HG03565 (cell line): ENCODE data around the gene APBB1.
"Not testable (repeated sequence)": the region's sequence is repeated elsewhere in the genome, so short reads cannot be mapped to it uniquely, and the experiment has no call there.

ENCODE experiments used
- ATAC-seq: cut with Tn5 transposase; IDR thresholded peaks from one replicate; pipeline ENCODE4 v1.9.1; 2021; ENCODE audit warnings: mild to moderate bottlenecking, moderate library complexity; ENCODE audit not compliant: unreplicated experiment

The APBB1 gene

DNA sequence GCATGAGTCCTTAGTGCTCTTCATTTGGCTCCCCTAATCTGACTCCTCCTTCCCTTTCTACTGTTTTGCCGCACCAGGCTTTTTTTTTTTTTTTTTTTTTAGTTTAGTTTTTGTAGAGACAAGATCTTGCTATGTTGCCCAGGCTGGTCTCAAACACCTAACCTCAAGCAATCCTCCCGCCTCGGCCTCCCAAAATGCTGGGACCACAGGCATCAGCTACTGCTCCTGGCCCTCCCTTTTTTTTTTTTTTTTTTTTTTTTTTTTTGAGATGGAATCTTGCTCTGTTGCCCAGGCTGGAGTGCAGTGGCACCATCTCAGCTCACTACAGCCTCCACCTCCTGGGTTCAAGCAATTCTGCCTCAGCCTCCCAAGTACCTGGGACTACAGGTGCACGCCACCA is 26.6 kb downstream of the APBB1 start:
- not testable (repeated sequence) for ATAC-seq

DNA sequence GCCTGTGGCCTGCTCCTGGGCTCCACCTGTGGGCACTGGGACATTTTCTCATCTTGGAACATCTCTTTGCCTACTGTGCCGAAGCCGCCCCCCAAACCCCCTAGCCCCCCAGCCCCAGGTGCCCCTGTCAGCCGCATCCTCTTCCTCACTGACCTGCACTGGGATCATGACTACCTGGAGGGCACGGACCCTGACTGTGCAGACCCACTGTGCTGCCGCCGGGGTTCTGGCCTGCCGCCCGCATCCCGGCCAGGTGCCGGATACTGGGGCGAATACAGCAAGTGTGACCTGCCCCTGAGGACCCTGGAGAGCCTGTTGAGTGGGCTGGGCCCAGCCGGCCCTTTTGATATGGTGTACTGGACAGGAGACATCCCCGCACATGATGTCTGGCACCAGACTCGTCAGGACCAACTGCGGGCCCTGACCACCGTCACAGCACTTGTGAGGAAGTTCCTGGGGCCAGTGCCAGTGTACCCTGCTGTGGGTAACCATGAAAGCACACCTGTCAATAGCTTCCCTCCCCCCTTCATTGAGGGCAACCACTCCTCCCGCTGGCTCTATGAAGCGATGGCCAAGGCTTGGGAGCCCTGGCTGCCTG is 27.3 kb downstream of the APBB1 start:
- no peak for ATAC-seq

DNA sequence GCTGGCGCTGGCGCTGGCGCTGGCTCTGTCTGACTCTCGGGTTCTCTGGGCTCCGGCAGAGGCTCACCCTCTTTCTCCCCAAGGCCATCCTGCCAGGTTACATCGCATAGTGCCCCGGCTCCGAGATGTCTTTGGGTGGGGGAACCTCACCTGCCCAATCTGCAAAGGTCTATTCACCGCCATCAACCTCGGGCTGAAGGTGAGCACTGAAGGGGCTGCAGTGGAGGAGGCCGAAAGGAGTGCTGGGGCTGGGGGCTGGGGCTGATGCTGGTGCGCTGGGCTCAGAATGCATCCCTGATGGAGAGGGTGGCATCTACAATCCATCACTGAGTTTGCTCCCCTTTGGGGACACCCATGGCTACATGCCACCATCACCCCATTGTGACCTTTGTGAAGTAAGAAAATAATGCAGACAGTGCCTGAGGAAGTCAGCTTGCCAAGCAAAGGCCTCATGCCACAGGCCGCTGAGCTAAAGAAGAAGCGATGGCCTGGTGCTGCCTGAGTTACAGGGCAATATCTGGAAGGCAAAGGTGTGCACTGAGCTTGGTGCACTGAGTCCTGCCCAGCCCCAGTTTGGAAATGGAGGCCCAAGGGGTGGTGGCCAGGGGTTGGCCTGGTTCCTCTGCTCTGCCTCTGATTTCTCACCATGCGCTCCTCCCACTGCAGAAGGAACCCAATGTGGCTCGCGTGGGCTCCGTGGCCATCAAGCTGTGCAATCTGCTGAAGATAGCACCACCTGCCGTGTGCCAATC is 28.0 kb downstream of the APBB1 start:
- ATAC-seq, result no peak

DNA sequence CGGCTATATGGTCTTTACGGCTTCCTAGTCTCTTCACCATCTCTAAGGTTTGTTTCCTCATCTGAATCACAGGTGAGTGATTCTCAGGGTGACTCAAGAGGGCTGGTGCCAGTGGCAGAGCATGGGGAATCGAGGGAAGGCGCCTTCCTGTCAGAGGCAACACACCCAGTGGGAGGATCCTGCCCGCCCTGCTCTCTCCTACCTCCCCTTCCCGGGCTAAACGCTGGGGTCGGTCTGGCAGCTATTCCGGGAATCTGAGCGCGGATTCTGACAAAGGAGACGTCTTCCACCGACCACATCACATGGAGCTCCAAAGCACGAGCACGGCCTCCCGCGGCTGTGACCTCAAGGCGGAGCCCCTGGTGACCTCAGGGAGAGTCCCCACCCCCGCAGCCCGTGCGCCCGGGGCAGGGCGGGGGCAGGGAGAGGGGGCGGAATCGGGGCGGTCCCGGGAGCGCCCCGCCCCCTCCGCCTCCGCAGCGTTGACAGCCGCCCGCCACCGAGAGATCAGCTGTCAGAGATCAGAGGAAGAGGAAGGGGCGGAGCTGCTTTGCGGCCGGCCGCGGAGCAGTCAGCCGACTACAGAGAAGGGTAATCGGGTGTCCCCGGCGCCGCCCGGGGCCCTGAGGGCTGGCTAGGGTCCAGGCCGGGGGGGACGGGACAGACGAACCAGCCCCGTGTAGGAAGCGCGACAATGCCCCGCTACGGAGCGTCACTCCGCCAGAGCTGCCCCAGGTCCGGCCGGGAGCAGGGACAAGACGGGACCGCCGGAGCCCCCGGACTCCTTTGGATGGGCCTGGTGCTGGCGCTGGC is 28.8 kb downstream of the APBB1 start, which contains the start of gene SMPD1:
TSS of gene SMPD1 (plus strand) at position 570 of the 813 bp plus-strand sequence. CDS start at position 695, 125 bp downstream.
- peak; percentile 96 for ATAC-seq

DNA sequence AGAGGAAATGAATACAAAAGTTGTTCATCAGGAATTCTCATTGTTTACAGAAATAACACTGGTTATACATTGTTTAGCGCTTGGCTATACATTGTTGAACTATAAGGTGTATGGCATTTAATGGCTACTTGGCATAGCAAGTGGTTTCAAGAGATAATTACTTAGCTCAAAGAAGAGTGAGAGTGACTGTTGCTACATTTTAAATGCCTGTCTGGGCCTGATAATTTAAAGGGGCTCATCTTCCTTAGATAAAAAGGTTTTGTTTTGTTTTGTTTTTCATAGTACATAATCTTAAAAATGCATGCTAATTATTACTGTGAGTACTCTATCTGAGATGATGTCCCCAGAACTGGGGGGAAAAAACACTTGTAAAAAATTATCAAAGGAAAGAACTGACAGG is 30.1 kb downstream of the APBB1 start:
- no peak for ATAC-seq

DNA sequence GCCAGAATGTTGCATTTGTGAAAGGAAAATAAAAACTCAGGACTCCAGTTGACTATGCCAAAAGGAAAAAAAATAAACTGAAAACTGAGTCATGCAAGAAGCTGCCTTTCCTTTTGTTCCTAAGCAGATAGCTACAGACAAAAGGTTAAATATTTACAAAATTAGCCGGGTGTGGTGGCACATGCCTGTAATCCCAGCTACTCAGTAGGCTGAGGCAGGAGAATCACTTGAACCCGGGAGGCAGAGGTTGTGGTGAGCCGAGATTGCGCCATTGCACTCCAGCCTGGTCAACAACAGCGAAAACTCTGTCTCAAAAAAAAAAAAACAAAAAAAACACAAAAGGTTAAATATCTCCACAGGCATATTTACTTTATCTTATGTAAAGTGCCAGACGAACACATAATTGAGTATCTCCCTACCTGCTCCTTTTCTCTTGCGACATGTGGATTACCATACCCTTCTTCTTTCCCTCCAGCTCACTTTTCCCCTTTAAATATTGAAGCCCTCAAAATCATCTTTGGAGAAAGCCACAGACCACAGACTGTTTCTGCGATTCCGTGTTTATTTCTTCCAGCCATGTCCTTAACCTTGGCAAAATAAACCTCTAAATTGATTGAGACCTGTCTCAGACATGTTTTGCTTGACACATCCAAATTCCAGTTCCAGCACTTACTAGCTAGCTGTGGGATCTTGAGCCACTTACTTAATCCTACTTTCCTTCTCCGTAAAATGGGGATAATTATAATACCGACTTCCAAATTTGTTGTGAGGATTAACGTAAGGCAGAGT is 30.9 kb downstream of the APBB1 start:
- ATAC-seq, result no peak

DNA sequence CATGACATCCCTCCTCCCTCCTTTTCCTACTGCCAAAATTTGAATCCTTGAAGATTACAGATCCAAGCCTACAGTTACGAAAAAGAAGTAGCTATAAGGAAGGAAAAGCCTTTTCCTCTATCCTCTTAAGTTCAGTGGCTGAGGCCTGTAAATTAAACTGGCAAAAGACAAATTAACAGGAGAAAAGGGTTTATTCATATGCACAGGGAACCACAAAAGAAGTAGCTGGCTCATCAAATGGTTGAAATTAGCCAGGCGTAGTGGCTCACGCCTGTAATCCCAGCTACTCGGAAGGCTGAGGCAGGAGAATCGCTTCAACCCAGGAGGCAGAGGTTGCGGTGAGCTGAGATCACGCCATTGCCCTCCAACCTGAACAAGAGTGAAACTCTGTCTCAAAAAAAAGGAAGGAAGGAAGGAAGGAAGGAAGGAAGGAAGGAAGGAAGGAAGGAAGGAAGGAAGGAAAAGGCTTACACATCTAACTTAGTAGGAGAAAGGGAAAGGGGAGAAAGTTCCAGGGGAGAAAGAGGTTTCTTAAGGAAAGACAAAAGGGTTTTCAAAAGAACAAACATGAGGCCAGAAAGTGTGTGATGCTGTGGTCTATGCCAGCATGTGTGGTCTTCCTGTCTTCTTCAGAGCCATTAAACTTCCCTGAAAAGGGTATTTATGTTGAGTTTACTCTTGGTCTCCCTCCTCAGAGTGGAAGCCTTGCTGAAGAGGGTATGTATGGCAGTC is 33.7 kb downstream of the APBB1 start:
- no peak for ATAC-seq

DNA sequence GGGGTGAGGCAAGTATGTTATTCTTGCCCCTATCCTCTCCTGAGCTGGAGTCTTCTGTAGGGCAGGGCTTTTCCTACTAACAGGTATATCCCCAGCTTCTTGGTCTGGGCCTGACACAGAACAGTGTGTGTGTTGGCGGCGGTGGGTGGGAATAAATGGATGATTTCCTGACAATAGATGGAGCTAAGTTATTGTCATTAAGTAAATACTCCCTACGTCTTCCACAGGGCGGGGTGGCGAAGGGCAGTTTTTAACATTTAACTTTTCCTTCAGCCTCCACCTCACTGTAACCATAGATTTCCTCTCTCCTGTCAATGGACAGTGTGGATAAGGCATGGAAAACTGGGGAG is 40.3 kb downstream of the APBB1 start:
- ATAC-seq, result no peak

DNA sequence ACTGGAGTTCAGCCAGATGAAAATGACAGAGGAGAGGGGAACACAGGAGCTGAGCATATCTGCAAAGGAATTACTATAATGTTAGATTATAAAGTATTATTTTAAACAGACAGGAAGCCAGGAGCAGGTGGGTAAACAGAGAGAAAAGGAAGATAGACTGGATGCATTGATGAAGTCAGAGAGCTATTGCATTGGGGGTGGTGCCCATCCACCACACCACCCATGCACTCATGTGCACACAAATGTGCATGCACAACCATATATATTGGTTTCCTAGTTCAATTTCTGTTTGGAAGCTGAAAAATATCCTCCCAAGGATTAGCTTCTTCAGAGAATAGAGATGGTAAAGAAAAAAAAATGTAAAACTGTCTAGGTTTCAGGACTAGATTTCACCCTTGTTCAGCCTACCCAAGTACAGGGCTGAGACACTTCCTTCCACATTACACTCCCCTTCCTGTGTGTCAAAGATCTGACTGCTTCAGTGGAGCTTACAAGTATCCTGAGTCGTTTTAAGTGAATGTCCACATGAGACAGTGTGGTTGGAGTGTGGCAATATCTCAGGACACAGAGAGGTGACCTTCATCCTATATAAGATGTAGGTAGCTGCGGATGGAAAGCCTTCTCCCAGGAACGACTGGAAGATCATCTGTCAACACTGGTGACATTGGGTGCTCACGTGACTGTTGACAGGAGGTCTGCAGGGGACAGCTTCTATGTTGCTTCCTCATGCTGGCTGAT is 40.8 kb downstream of the APBB1 start:
- ATAC-seq, result no peak

DNA sequence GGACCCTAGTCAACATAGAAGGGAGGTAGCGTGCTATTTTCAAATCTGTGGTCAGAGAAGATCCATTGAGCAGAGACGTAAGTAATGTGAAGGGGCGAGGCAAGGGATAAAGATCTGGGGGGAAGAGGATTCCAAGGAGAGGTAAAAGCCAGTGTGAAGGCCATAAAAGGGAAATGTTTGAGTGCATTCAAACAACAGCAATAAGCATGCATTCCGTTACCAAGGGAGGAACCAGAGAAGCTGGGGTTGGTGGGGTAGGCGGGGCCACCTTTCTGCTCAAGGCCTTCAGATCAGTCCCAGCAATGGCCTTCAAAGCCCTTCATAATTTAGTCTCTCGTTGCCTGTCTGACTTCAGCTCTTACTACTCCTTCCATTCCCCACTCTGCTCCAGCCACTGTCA is 47.1 kb downstream of the APBB1 start:
- ATAC-seq, result no peak

DNA sequence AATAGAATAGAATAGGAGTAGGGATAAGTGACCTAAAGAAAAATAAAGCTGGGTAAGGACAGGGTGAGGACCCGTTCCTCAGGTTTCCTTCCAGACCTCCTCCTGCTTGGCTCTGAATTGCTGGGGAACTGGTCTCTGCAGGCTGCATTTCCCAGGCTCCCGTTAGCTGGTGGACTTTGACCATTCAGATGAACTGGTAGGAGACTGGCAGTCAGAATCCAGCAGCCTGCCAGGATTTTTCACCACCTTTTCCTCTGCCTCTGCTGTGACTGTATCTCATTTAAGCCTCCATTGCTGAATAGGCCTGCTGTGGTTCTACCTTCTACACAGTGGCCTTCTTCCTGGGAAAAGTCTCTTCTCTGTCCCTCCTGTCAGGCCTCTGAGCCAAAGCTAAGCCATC is 53.2 kb downstream of the APBB1 start:
- ATAC-seq, result no peak

DNA sequence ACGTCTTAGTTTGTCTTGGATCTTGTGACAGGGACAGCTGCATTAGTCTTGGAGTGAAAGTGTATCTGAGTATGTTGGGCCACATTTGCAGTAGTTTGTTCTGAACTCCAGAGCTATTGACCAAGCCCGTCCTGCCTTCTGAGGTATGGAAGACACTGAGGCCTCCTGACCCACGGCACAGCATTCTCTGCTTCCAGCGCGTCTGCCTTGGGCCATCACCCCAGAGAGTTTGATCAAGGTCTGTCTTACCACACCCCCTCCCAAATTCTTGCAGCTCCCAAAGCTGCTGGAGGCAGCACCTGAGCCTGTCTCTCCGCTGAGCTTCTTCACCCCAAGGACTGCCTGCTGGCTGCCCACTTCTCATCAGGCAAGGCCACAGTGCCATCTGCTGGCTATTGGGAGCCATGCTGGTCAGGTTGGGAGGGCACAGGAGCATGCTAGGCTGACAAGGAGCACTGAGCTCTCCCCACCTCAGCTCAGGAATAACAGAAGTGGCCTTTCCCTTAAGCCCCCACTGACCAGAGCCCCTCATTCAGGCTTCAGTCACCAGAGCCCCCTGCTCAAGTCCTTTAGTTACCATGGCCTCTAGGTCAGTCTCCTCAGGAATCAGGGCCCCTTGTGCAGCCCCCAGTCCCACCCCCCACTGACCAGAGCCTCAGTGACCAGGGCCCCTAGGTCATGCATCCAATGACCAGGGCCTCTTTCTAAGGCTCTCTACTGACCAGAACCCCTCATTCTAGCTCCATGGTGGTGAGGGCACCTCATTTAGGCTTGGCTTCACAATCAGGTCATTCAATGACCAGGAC is 55.8 kb downstream of the APBB1 start:
- ATAC-seq, result peak; percentile 94

DNA sequence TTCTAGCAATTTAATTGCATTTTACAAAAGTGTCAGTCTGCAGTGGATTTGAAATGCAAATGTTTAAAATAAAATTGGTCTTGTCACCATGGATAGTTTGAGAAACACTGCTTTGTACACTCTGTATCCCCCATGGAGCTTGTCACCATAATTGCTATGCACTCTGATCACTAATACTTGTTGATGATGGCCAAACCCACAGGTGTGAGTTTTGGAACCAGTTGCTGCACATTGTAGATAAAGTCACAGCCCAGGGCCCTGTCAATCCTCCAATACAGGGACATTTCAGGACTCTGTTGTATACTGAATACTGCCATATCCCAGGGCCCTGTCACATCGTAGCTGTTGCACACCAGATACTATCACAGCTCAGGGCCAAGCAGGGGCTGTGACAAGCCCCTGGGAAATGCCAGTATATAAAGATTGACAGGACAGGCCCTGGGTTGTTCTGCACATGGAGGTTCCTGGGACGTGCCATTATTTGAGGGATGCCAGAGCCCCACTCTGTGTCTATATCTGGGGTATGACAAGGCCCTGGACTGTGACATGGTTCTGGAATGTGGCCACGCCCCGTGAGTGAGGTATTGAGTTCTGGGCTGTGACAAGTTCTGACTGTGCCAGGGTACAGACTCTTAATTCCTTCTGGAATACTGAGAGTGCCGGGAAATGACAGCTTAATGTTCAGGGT is 56.6 kb downstream of the APBB1 start:
- no peak for ATAC-seq

DNA sequence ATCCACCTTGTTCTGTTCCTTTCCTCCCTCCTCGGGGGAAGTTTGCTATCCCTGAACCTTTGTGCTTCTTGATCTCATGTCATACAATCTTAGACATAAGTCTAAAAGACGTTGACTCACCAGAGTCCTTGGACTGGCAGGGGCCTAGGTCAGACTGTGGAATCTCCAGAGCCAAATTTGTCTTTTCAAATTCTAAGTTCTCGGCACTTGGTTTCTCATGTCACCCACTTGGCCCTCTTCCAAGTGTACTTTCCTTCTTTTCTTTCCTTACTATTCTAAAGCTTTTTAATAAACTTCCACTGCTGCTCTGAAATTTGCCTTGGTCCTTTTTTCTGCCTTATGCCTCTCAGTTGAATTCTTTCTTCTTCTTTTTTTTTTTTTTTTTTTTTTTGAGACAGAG is 58.7 kb downstream of the APBB1 start:
- ATAC-seq, result no peak

DNA sequence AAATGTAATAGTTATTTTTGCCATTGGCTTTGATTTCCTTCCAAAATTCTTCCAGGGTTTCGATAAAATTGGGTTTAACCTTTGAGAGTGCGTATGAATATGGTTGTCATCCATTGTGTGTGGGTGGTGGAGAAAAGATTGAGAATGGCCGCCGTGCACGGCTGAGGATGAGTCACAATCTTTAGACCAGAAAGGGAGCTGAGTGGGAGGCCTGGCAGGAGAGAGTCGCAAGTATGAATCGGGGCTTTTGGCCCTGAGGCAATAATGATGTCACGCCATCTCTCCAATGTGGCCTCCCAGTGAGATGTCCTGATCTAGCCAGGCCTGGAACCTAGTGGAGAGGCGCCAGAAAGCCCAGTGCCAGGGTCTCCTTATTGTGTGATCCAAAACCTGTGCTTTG is 61.7 kb downstream of the APBB1 start:
- no peak for ATAC-seq

DNA sequence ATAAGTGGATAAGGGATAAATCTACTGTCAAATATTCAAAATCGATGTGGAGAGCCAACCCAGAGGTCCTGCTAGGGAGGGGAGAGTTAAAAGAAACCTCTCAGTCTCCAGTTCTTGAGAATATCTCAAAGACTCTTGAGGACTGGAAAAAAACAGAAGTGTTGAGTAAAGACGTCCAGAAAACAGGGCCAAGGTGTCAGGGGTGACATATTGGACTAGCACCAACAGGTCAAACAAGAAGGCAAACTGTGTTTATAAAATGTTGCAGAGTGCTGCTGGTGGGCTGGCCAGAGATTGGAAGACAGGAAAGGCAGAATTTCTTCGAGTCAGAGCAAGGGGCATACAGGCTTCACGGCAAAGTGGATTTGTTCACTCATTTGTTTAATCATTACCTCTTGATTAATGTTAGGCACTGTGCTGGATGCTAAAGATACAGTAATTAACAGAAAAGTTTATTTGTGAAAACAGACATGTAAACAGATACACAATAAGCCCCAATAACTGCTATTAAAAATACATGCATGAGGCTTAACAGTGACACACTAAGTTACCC is 62.3 kb downstream of the APBB1 start:
- no peak for ATAC-seq

DNA sequence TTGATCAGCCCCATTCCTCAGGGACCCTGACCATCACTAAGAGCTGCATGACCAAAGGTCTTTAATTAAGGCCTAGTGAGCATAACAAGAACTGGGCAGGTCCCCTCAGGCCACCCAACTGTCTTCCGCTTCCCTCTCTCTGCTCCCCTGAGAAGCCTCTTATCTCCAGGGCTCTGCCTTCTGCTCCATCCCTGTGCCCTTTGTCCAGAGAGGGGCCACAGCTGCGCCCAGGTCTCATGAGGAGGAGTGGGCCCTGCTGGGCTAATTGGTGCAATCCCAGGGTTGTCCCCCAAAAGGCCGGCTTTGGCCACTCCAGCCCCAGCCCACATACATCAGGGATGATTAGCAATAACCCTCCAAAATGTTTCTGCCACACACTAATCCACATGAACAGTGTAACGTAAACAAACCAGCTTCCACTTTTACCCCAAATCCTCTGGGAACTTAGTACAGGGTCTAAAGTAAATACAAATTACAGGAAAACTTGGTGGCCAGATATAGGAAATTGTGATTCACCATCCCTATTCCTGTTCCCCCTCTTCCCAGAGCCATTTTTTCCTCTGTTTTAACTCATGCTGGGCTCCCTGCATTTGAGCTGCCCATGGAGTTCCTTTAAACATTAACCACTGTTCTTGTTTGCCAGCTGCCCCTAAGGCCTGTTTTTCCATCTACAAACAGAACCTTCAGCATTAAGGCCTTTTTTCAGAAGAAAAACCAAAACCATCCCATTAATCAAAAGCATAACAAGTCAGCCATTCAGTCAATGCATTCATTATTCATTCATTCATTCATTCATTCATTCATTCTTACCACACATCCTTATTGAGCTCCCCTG is 64.0 kb downstream of the APBB1 start:
- ATAC-seq, result no peak
